ENCODE measurements around the gene CDC5L. TPM values are rescaled to one million over a fixed set of nuclear protein-coding genes. Genes with fewer than 3 reads are reported as not detected.

Gene CDC5L
- total and polyA plus RNA-seq, 9 donors = 13.0 to 24.0 (median 19.5) TPM

GRCh38 chr6:44400572-44400971, 13.1 kb downstream of the CDC5L start:
- 95 to 98% (median 96%) methylated on average over 2 of the region's 2 CpGs for WGBS, 3 donors
- DNase-seq = no peak
- TF ChIP-seq EP300 (IDR thresholded peaks at IDR 0.05) (no peak), CTCF (IDR thresholded peaks at IDR 0.05) (no peak), POLR2A (IDR thresholded peaks at IDR 0.05) (no peak)
- Histone ChIP-seq H3K27me3 (no peaks in the 10 kb centered on the region), H3K4me3 (no peak overlapping the region), H3K27ac (no peak overlapping the region), H3K9me3 (no peaks in the 10 kb centered on the region), H3K36me3 (no peaks in the 10 kb centered on the region), H3K4me1 (ENCODE audit: insufficient read depth) (peaks cover 4% of the 10 kb centered on the region)
- intact Hi-C loops (cut with DNase I) = no loop called here

GRCh38 chr6:44401138-44401537, 13.6 kb downstream of the CDC5L start:
- H3K36me3 ChIP-seq = no peaks in the 10 kb centered on the region
- TF ChIP-seq POLR2A (IDR thresholded peaks at IDR 0.05) = no peak
- TF ChIP-seq EP300 (IDR thresholded peaks at IDR 0.05) = no peak
- no peak for TF ChIP-seq CTCF (IDR thresholded peaks at IDR 0.05)
- DNase-seq = no peak
- H3K4me1 ChIP-seq (ENCODE audit: insufficient read depth) = peaks cover 4% of the 10 kb centered on the region
- no peaks in the 10 kb centered on the region for H3K27me3 ChIP-seq
- intact Hi-C loops (cut with DNase I) = no loop called here
- H3K4me3 ChIP-seq = no peak overlapping the region
- H3K9me3 ChIP-seq = no peaks in the 10 kb centered on the region
- 33 to 47% (median 43%) methylated on average over 5 of the region's 5 CpGs for WGBS, 3 donors
- no peak overlapping the region for H3K27ac ChIP-seq

GRCh38 chr6:44404022-44404714, 16.7 kb downstream of the CDC5L start:
- WGBS, 3 donors = 80 to 82% (median 82%) methylated on average over 5 of the region's 5 CpGs
- Histone ChIP-seq H3K27me3 (no peaks in the 10 kb centered on the region), H3K4me1 (ENCODE audit: insufficient read depth) (peaks cover 4% of the 10 kb centered on the region), H3K9me3 (no peaks in the 10 kb centered on the region), H3K27ac (peak overlapping the region in 1 of 2 donors; percentile 17), H3K36me3 (no peaks in the 10 kb centered on the region), H3K4me3 (no peak overlapping the region)
- DNase-seq = no peak
- TF ChIP-seq POLR2A (IDR thresholded peaks at IDR 0.05) (no peak), EP300 (IDR thresholded peaks at IDR 0.05) (no peak), CTCF (IDR thresholded peaks at IDR 0.05) (no peak)
- intact Hi-C loops (cut with DNase I) = no loop called here

- Histone ChIP-seq H3K27ac (peak overlapping the region in 1 of 2 donors; percentile 17), H3K9me3 (no peaks in the 10 kb centered on the region), H3K27me3 (no peaks in the 10 kb centered on the region), H3K4me1 (ENCODE audit: insufficient read depth) (peaks cover 4% of the 10 kb centered on the region), H3K36me3 (no peaks in the 10 kb centered on the region), H3K4me3 (no peak overlapping the region)
- intact Hi-C loops (cut with DNase I) = no loop called here
- TF ChIP-seq EP300 (IDR thresholded peaks at IDR 0.05) = no peak
- TF ChIP-seq CTCF (IDR thresholded peaks at IDR 0.05) = no peak
- TF ChIP-seq POLR2A (IDR thresholded peaks at IDR 0.05) = no peak
- WGBS, 3 donors = 15 to 30% (median 16%) methylated on average over 1 of the region's 1 CpG
- DNase-seq = peak in 2 of 5 donors; percentile 25 to 26
These were observed 17.2 kb downstream of the CDC5L start for GRCh38 chr6:44404715-44405099.
